Hepatocyte (in vitro differentiated cells): Measurements from ENCODE around the gene CCDC78.

ENCODE experiments used
- CTCF ChIP-seq: fragments of 200-600 bp; sonication (generic); IDR thresholded peaks from 2 replicates; pipeline ENCODE4 v1.5.1; 2016; ENCODE audit warnings: antibody characterized with exemption, mild to moderate bottlenecking; ENCODE audit not compliant: poor library complexity
- EZH2 ChIP-seq: fragments of 200-600 bp; sonication (generic); IDR thresholded peaks from 2 replicates; pipeline ENCODE4 v1.6.1; 2016; ENCODE audit warnings: antibody characterized with exemption, mild to moderate bottlenecking, borderline replicate concordance
- EZH2phosphoT487 ChIP-seq: fragments of 200-600 bp; sonication (generic); IDR thresholded peaks from one replicate; pipeline ENCODE4 v1.6.1; 2018; ENCODE audit warnings: antibody characterized with exemption, mild to moderate bottlenecking, low read depth, moderate library complexity; ENCODE audit not compliant: unreplicated experiment, severe bottlenecking

DNA sequence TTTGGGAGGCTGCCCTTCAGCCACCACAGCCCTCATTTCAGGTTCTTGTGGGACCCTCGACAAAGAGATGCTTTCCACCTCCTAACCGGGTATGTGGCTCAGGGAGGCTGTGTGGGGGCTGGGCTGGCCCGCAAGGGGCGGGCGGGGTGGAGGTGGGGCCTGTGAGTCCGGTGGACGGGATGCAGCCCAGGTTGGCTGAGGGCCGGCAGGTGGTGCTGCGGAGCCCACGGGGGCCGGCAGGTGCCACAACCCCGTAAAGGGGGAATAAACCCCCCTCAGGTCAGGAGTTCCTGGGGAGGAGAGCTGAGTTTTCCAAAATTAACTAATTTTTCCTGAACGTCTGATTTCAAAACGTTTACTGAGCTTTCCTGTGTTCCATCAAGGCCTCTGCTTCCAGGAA, 19.5 kb upstream of the CCDC78 start:
- no peak for TF ChIP-seq EZH2
- TF ChIP-seq CTCF, result peak; percentile 58
- TF ChIP-seq EZH2phosphoT487, result no peak
